GM18909 (cell line): ENCODE data around the gene FBXL19.
"Not testable (repeated sequence)": the region's sequence is repeated elsewhere in the genome, so short reads cannot be mapped to it uniquely, and the experiment has no call there.

Experiments
- ATAC-seq: cut with Tn5 transposase; IDR thresholded peaks from one replicate; pipeline ENCODE4 v1.9.1; 2021; ENCODE audit warnings: mild to moderate bottlenecking; ENCODE audit not compliant: unreplicated experiment, poor library complexity

Gene FBXL19

GRCh38 chr16:30921748-30922419, 1.5 kb upstream of the FBXL19 start:
- ATAC-seq = no peak

GRCh38 chr16:30922420-30922959, 882 bp upstream of the FBXL19 start:
- ATAC-seq = peak; percentile 75

- ATAC-seq = peak; percentile 56
Measured at GRCh38 chr16:30922960-30923535, 324 bp upstream of the FBXL19 start.

- ATAC-seq = no peak
Measured at GRCh38 chr16:30924076-30924912, 922 bp downstream of the FBXL19 start.

- no peak for ATAC-seq
Measured at GRCh38 chr16:30924913-30925631, 1.7 kb downstream of the FBXL19 start.

GRCh38 chr16:30925632-30925987, 2.2 kb downstream of the FBXL19 start:
- ATAC-seq = no peak

- ATAC-seq = no peak
Measured at GRCh38 chr16:30925995-30926811, 2.8 kb downstream of the FBXL19 start.

GRCh38 chr16:30926937-30927788, 3.8 kb downstream of the FBXL19 start:
- ATAC-seq = no peak

GRCh38 chr16:30927789-30928378, 4.5 kb downstream of the FBXL19 start:
- no peak for ATAC-seq

GRCh38 chr16:30928390-30928789, 5.0 kb downstream of the FBXL19 start:
- no peak for ATAC-seq

GRCh38 chr16:30929167-30929566, 5.8 kb downstream of the FBXL19 start:
- no peak for ATAC-seq

GRCh38 chr16:30930160-30930571, 6.8 kb downstream of the FBXL19 start:
- ATAC-seq = no peak

- no peak for ATAC-seq
Measured at GRCh38 chr16:30931068-30931650, 7.8 kb downstream of the FBXL19 start.

GRCh38 chr16:30934827-30935557, 11.6 kb downstream of the FBXL19 start:
- ATAC-seq = no peak

- ATAC-seq = no peak
Measured at GRCh38 chr16:30937692-30938091, 14.3 kb downstream of the FBXL19 start.

- not testable (repeated sequence) for ATAC-seq
Measured at GRCh38 chr16:30939571-30939970, 16.2 kb downstream of the FBXL19 start.
